Naive B cell (primary cell): ENCODE results near the gene GPBP1. TPM values are rescaled to one million over a fixed set of nuclear protein-coding genes. Genes with fewer than 3 reads are reported as not detected.
A peak's percentile ranks its signal among the peaks of the same experiment; 100 is the strongest.
"Not testable (repeated sequence)": the region's sequence is repeated elsewhere in the genome, so short reads cannot be mapped to it uniquely, and the experiment has no call there.

Source experiments
- ATAC-seq, 2 donors: fragments of 150-1000 bp; cut with Tn5 transposase; 2 replicates each; pipeline ENCODE4 v1.10.0; 2021; ENCODE audit warnings: low read depth in 2 of 2, mild to moderate bottlenecking in 2 of 2, moderate library complexity in 2 of 2
- DNase-seq: peaks from one replicate; pipeline ENCODE4 v3.0.0; 2022
- H3K27ac Mint-ChIP-seq, 6 donors: one replicate each; pipeline ENCODE4 v1.8.0; 2020 to 2022; ENCODE audit warnings: mild to moderate bottlenecking in 6 of 6, mixed read lengths in 6 of 6, moderate library complexity in 5 of 6, inconsistent platforms in 2 of 6
- H3K27me3 Mint-ChIP-seq, 3 donors: one replicate each; pipeline ENCODE4 v1.8.0; 2021 to 2022; ENCODE audit warnings: mixed read lengths in 3 of 3, mild to moderate bottlenecking in 1 of 3
- H3K36me3 Mint-ChIP-seq, 2 donors: one replicate each; pipeline ENCODE4 v1.8.0; 2020 to 2022; ENCODE audit warnings: mixed read lengths in 2 of 2, inconsistent platforms in 1 of 2, mild to moderate bottlenecking in 1 of 2
- H3K4me1 Mint-ChIP-seq, 3 donors: one replicate each; pipeline ENCODE4 v1.8.0; 2020 to 2022; ENCODE audit warnings: mixed read lengths in 3 of 3, inconsistent platforms in 1 of 3, mild to moderate bottlenecking in 1 of 3, moderate library complexity in 1 of 3
- H3K4me3 Mint-ChIP-seq, 8 donors: one replicate each; pipeline ENCODE4 v1.8.0; 2020 to 2022; ENCODE audit warnings: mild to moderate bottlenecking in 8 of 8, mixed read lengths in 8 of 8, moderate library complexity in 8 of 8, inconsistent platforms in 2 of 8
- H3K9me3 Mint-ChIP-seq, 7 donors: one replicate each; pipeline ENCODE4 v1.8.0; 2020 to 2022; ENCODE audit warnings: mixed read lengths in 7 of 7, mild to moderate bottlenecking in 5 of 7, inconsistent platforms in 2 of 7, moderate library complexity in 1 of 7
- polyA plus RNA-seq, 6 donors: library from polyadenylated mRNA; unstranded; fragments of 300-500 nt; fragmentation: Illumina TruSeq; gene quantifications; one replicate each; pipeline ENCODE4 v1.2.3, GENCODE V29; 2021; ENCODE audit warnings: low read depth in 6 of 6

GPBP1 gene
- polyA plus RNA-seq, 6 donors from 2014 or later = 84.1 to 120 (median 106) TPM

DNA sequence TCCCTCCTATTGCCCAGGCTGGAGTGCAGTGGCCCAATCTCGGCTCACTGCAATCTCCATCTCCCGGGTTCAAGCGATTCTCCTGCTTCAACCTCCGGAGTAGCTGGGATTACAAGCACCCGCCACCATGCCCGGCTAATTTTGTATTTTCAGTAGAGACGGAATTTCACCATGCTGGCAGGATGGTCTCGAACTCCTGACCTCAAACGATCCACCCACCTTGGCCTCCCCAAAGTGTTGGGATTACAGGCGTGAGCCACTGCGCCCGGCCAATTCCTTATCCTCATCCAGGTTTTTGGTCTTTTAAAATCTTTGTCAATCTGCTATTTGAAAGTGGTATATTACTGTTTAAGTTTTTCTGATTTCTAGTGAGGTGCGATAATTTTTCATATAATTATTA, 3.7 kb upstream of the GPBP1 start:
- DNase-seq, ATAC-seq, H3K36me3 Mint-ChIP-seq, H3K9me3 Mint-ChIP-seq, H3K27me3 Mint-ChIP-seq: not testable (repeated sequence)
- H3K27ac Mint-ChIP-seq = peak overlapping the region in 1 of 6 donors; percentile 30
- peaks cover 13 to 25% (median 22%) of the 10 kb centered on the region in 3 donors for H3K4me1 Mint-ChIP-seq
- H3K4me3 Mint-ChIP-seq = peak overlapping the region in 3 of 8 donors; percentile 3 to 25 (median 22)

DNA sequence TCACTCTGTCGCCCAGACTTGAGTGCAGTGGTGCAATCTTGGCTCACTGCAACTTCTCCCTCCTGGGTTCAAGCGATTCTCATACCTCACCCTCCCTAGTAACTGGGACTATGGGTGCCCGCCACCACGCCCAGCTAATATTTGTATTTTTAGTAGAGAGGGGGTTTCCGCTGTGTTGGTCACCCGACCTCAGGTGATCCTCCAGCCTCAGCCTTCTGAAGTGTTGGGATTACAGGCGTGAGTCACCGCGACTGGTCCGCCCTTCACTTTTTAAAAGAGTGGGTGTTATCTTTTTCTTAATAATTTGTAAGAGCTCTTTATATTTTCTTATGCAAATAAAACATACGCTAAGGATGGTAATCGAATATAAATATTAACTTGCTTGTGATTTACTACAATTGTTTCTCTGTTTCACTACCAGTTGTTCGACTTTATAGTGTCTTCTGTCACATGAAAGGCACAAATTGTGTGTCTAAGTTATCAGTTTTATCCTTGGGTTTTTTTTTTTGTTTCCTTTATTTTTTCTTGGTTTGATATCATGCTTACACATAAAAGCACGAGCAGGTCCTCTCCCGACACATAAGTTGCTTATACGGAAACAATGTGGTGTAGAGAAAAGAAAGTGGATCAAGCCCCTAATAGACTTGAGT, 1.9 kb upstream of the GPBP1 start:
- Mint-ChIP-seq H3K27me3 (no peaks in the 10 kb centered on the region), H3K27ac (peak overlapping the region; percentile 99 to 100 (median 100)), H3K4me3 (peak overlapping the region; percentile 89 to 100 (median 98)), H3K36me3 (peaks cover 0 to 9% of the 10 kb centered on the region in 2 donors), H3K9me3 (no peaks in the 10 kb centered on the region), H3K4me1 (peaks cover 26 to 40% (median 33%) of the 10 kb centered on the region in 3 donors)
- no peak for ATAC-seq
- DNase-seq = no peak

DNA sequence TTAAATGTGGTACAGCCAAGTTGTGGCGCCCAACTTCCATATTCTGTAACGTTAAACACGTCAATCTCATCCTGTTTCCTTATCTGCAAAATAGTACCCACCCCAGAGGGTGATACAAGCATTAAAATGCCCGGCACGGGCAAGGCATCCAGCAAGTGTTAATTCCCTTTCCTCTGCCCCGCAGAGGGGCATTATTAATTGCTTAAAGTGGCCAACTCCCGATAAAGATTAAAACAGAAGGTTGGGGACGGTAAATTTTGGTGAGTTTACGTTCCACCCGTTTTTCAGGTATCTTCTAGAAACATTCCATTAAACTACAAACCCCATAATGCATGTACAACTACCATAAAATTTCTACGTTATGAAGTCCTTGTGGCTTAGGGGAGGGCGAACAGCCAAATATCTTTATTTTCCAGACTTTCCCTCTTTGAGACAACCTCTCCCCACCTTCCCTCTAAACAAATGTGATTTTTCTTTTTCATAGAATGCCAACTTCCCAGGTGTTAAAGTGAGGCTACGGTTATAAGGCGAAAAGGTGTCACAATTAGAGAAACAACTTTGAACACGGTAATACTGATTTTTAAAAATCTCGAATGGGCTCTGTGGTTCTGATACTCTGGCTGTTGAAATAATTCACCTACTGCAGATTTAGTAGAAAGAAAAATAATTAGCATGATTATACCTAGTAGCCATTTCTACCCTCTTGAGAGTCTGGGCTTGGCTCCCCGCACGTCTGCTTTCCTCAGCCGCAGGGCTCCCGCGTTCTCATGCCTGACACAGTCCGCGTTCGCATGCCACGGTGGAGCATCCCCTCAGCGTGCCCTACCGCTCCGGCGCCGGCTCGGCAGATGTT, 1.2 kb upstream of the GPBP1 start:
- no peak for ATAC-seq
- H3K4me3 Mint-ChIP-seq = peak overlapping the region; percentile 89 to 100 (median 98)
- H3K27me3 Mint-ChIP-seq = no peaks in the 10 kb centered on the region
- H3K9me3 Mint-ChIP-seq = no peaks in the 10 kb centered on the region
- peaks cover 0 to 11% of the 10 kb centered on the region in 2 donors for H3K36me3 Mint-ChIP-seq
- DNase-seq = peak; percentile 39
- peak overlapping the region; percentile 99 to 100 (median 100) for H3K27ac Mint-ChIP-seq
- H3K4me1 Mint-ChIP-seq = peaks cover 26 to 48% (median 33%) of the 10 kb centered on the region in 3 donors

DNA sequence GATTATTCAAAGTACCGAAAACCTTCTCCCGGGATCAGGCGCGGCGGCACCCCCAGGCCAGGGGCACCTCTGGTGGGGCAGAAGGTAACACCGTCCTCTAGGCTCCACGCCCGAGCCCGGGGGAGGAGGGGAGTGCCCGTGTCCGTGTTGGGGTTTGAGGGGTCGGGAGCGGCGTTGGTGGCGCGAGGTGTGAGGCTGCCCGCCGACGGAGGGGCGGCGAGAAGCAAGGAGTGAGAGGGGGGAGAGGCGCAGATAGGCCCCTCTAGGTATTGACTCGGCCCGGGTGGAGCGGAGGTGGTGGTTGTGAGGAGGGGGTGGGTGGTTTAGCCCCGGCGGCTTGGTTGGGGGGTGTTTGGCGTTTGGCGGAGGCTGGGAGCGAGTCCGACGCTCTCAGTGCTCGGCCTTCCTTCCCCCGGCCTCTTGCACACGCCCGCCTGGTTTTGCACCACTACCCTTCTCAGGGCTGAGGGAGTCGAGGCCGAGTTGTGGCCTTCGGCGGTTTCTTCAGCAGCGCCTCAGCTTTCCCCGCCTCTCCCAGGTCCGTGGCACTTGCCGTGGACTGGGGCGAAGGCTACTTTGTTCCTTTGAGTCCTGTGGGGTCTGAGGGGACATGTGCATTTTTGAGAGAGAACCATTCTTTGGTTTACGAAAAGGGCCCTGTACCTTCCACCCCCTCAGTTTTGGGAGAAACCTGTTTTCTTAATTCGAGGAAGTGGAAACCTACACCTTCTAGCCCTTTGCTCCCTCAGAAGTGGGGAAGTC, 450 bp downstream of the GPBP1 start:
- Mint-ChIP-seq H3K27ac (peak overlapping the region; percentile 99 to 100 (median 100)), H3K4me1 (peaks cover 33 to 64% (median 45%) of the 10 kb centered on the region in 3 donors), H3K9me3 (no peaks in the 10 kb centered on the region), H3K4me3 (peak overlapping the region; percentile 89 to 100 (median 98)), H3K27me3 (no peaks in the 10 kb centered on the region), H3K36me3 (peaks cover 0 to 11% of the 10 kb centered on the region in 2 donors)
- ATAC-seq (peak; percentile 3 to 6), DNase-seq (no peak)

DNA sequence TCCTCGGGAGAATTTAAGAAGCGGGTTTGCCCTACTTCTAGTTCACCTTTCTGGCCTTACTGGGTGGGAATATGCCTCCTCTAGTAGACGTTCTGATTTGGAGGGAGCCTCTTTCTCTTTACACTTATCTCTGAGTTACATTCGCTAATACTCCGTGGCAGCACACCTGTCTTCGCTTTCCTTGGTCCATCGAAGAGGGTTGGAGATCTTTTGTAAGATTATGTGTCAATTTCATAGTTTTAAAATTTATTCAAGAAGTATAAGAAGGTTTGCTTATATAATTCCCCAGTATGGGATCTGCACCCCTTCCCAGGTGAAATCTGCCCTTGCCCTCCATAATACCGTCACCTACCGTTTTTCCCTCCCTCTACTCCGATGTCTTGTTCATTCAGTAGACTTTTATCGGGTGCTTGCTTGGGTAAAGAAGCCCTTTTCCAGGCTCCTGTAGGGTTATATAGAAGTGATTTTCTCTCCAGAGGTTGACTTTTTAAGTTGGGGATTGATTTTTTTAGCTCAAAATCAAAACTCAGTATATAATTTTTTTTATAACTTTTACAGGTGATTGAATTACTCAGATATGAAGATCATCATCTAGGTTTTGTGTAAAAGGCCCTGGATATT, 1.1 kb downstream of the GPBP1 start:
- H3K4me1 Mint-ChIP-seq = peaks cover 40 to 71% (median 52%) of the 10 kb centered on the region in 3 donors
- DNase-seq (no peak), ATAC-seq (no peak)
- H3K27ac Mint-ChIP-seq = peak overlapping the region; percentile 99 to 100 (median 100)
- H3K4me3 Mint-ChIP-seq = peak overlapping the region; percentile 89 to 100 (median 98)
- peaks cover 6 to 11% of the 10 kb centered on the region in 2 donors for H3K36me3 Mint-ChIP-seq
- no peaks in the 10 kb centered on the region for H3K27me3 Mint-ChIP-seq
- no peaks in the 10 kb centered on the region for H3K9me3 Mint-ChIP-seq

DNA sequence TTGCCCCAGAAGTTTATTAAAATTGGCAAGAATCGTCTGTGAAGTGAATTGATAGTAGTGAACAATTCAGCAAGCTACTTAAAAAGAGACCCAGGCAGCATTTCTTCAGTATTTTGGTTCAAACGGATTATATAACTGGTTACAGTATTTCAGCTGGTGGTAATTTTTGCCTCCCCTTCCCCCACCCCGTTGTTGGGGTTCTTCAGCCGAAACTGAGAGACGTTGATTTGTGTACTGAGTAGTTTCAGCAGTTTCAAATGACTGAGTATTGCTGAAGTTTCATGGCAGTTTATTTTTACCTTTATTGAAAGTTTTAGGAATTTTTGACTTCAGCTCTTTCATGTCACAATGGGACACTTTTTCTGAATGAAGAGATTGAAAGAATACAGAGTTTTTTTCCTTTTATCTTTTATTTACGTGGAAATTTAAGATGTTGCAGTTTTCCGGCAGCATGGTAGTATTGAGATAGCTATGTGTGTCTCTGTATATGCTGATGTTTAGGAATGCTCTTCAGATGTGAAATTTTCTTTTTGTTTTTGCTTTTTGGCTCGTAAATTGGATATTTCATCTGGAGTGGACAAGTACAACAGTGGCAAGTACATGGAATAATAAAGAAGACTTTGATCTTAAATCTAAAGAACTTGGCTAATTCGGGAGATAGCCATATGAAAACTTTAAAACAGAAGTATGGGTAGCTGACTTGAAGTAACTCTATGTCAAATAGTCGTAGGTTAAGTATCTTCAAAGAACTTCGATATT, 1.9 kb downstream of the GPBP1 start:
- ATAC-seq (no peak), DNase-seq (peak; percentile 32)
- no peaks in the 10 kb centered on the region for H3K9me3 Mint-ChIP-seq
- H3K4me3 Mint-ChIP-seq = peak overlapping the region; percentile 89 to 100 (median 98)
- no peaks in the 10 kb centered on the region for H3K27me3 Mint-ChIP-seq
- peaks cover 8 to 11% of the 10 kb centered on the region in 2 donors for H3K36me3 Mint-ChIP-seq
- H3K27ac Mint-ChIP-seq = peak overlapping the region; percentile 92 to 100 (median 100)
- peaks cover 45 to 78% (median 59%) of the 10 kb centered on the region in 3 donors for H3K4me1 Mint-ChIP-seq

DNA sequence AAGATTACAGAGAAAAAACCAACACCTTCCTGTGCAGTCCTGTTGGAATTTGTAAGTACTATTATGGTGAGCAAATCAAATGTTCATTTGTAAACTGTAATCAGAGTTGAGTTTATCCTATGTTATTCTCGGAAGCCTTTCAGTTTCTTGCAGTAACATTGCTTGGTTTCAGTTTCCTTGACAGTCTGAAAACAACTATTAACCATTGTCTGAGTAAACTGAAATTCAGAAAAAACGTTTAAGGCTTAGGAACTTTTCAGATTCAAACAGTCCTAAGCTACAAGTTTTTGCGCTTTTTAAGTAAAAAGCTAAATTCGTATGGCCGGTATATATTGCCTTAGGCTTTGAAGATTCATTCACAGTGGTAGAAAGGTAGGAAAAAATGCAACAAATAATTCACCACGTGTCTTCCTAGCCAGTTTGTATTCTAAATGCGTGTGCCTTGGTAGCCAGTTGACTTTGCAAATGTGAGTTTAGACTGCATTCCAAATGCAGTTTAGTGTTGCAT, 2.5 kb downstream of the GPBP1 start:
- ATAC-seq = no peak
- Mint-ChIP-seq H3K4me1 (peaks cover 50 to 85% (median 66%) of the 10 kb centered on the region in 3 donors), H3K27me3 (no peaks in the 10 kb centered on the region), H3K36me3 (peaks cover 8 to 11% of the 10 kb centered on the region in 2 donors), H3K9me3 (no peaks in the 10 kb centered on the region), H3K27ac (peak overlapping the region; percentile 83 to 100 (median 100)), H3K4me3 (peak overlapping the region; percentile 89 to 100 (median 98))
- DNase-seq = no peak

DNA sequence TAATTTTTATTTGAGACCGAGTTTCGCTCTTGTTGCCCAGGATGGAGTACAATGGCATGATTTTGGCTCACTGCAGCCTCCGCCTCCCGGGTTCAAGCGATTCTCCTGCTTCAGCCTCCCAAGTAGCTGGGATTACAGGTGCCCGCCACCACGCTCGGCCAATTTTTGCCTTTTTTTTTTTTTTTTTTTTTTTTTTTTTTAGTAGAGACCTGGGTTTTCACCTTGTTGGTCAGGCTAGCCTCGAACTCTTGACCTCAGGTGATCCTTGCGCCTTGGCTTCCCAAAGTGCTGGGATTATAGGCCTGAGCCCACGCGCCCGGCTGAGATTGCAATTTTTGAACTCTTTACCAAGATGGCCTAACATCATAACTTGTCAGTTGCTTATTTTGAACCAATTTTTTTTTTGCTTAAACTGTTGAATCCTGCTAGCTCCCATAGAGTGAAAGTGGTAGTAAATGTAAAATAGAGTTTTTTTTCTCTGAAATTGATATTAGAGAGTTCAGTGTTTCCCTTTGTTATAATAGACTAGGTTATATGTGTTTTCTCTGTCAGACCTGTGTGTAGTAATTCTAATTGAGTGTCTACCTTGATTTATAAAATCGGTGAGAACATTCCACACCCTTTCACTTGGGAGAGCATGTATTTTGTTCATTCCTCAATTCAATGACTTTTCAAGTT, 3.8 kb downstream of the GPBP1 start:
- no peaks in the 10 kb centered on the region for H3K27me3 Mint-ChIP-seq
- no peak for DNase-seq
- H3K9me3 Mint-ChIP-seq = no peaks in the 10 kb centered on the region
- H3K27ac Mint-ChIP-seq = peak overlapping the region in 4 of 6 donors; percentile 47 to 100 (median 52)
- H3K4me3 Mint-ChIP-seq = peak overlapping the region; percentile 68 to 100 (median 92)
- peaks cover 8 to 11% of the 10 kb centered on the region in 2 donors for H3K36me3 Mint-ChIP-seq
- H3K4me1 Mint-ChIP-seq = peaks cover 45 to 86% (median 60%) of the 10 kb centered on the region in 3 donors
- no peak for ATAC-seq

DNA sequence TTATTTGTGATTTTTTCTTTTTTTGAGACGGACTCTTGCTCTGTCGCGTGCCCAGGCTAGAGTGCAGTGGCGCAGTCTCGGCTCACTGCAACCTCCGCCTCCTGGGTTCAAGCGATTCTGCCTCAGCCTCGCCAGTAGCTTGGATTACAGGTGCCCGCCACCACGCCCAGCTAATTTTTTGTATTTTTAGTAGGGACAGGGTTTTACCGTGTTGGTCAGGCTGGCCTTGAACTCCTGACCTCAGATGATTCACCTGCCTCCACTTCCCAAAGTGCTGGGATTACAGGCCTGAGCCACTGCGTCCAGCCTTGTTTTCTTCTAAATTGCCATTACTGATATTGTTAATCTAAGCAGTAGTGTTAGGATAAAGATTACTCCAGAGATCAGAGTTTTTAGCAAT, 4.4 kb downstream of the GPBP1 start:
- Mint-ChIP-seq H3K4me1 (peaks cover 41 to 83% (median 55%) of the 10 kb centered on the region in 3 donors), H3K4me3 (peak overlapping the region; percentile 69 to 100 (median 92)), H3K36me3 (peaks cover 8 to 11% of the 10 kb centered on the region in 2 donors), H3K27ac (peak overlapping the region in 3 of 6 donors; percentile 32 to 100 (median 80))
- ATAC-seq, H3K27me3 Mint-ChIP-seq, DNase-seq, H3K9me3 Mint-ChIP-seq: not testable (repeated sequence)

DNA sequence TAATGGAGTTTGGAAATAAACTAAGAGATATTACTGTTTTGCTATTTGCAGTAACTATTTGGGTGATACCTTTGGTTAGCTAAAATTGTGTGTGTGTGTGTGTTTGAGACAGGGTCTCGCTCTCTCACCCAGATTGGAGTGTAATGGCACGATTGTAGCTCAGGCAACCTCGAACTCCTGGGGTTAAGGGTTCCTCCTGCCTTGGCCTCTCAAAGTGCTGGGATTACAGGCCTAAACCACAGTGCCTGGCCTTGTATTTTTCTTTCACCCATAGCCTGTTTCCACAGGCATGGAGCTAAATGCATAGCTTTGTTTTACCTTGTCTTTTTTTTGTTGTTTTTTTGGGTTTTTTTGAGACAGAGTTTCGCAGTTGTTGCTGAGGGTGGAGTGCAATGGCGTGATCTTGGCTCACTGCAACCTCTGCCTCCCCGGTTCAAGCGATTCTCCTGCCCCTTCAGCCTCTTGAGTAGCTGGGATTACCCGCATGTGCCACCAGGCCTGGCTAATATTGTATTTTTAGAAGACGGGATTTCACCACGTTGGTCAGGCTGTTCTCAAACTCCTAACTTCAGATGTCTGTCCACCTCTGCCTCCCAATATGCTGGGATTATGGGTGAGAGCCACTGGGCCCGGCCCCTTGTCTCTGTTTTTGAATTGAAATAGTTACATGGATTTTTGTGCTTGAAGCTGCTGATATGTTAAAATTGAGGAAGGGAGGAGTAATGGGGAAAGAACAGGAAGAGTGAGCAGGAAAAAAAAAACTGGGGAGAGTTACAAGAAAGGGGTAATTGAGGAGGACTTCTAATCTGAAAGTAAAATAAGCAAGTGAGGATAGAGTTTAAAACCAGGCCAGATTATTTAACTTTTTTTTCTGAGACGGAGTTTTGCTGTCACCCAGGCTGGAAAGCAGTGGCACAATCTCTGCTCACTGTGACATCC, 5.7 kb downstream of the GPBP1 start:
- DNase-seq (no peak), ATAC-seq (no peak)
- Mint-ChIP-seq H3K27me3 (no peaks in the 10 kb centered on the region), H3K4me3 (peak overlapping the region; percentile 69 to 100 (median 92)), H3K27ac (peak overlapping the region; percentile 43 to 100 (median 68)), H3K4me1 (peaks cover 47 to 88% (median 61%) of the 10 kb centered on the region in 3 donors), H3K9me3 (no peaks in the 10 kb centered on the region), H3K36me3 (peaks cover 14 to 15% of the 10 kb centered on the region in 2 donors)

DNA sequence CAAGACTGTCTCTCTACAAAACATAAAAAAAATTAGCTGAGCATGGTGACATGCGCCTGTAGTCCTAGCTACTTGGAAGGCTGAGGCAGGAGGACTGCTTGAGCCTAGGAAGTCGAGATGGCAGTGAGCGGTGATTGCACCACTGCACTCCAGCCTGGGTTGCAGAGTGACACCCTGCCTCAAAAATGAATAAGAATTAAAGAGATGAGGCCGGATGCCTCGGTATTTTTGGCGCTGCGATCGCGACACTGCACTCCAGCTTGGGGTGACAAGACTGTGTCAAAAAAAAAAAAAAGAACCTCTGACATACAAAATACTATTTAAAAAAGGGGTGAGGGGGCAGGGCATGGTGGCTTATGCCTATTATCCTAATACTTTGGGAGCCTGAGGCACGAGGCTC, 7.3 kb downstream of the GPBP1 start:
- no peaks in the 10 kb centered on the region for H3K9me3 Mint-ChIP-seq
- H3K4me1 Mint-ChIP-seq = peaks cover 45 to 90% (median 59%) of the 10 kb centered on the region in 3 donors
- DNase-seq = no peak
- H3K27ac Mint-ChIP-seq = peak overlapping the region in 5 of 6 donors; percentile 56 to 93 (median 65)
- peak overlapping the region; percentile 38 to 100 (median 90) for H3K4me3 Mint-ChIP-seq
- H3K36me3 Mint-ChIP-seq = peaks cover 8 to 14% of the 10 kb centered on the region in 2 donors
- no peaks in the 10 kb centered on the region for H3K27me3 Mint-ChIP-seq
- ATAC-seq = peak in 1 of 2 donors; percentile 35
